Left forelimb (tissue), 1 donor: ENCODE measurements around the gene TEC.
"Not testable (repeated sequence)": the region's sequence is repeated elsewhere in the genome, so short reads cannot be mapped to it uniquely, and the experiment has no call there.

ENCODE experiments used
- DNase-seq: peaks from one replicate; pipeline ENCODE4 v3.0.0-alpha.2; 2018; ENCODE audit warnings: low spot score

The TEC gene

GRCh38 chr4:48195853-48196252 lies 73.8 kb downstream of the TEC start:
- DNase-seq: no peak

- no peak for DNase-seq
These were observed 74.3 kb downstream of the TEC start for GRCh38 chr4:48195374-48195773.

GRCh38 chr4:48194971-48195370 lies 74.7 kb downstream of the TEC start:
- no peak for DNase-seq

GRCh38 chr4:48193921-48194468 lies 75.6 kb downstream of the TEC start:
- no peak for DNase-seq

DNA sequence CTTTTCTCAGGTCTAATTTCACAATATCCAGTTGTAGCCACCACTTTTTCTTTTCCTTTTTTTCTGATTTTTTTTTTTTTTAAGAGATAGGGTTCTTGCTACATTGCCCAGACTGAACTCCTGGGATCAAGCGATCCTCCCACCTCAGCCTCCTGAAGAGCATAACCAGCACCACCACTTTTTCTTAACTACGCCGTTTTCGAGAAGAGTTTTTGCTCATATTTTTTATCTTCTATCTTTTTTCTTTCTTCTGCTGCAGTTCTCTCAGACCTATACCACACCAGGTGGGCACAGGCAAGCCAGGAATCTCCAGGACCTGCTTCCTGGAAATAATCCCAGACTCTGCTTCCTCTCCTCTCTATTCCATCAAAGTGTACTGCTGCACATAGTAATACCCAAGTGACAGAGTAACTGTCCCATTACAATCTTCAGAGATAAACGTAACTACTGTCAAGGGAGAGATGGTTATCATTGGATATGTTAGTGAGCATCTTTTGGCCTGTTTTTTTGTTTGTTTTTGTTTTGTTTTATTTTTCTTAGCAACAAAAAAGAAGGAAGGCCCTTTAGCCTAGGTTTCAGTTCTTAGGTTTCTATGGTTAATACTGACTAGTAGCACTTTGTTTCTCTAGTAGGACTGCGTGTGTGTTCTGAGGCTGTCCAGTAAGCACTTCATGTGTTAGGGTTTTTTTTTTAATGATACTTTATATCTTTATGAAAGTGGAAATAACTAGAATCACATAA lies 76.4 kb downstream of the TEC start:
- no peak for DNase-seq

- no peak for DNase-seq
These were observed 77.9 kb downstream of the TEC start for GRCh38 chr4:48191758-48192157.

- no peak for DNase-seq
These were observed 78.8 kb downstream of the TEC start for GRCh38 chr4:48190839-48191238.

DNA sequence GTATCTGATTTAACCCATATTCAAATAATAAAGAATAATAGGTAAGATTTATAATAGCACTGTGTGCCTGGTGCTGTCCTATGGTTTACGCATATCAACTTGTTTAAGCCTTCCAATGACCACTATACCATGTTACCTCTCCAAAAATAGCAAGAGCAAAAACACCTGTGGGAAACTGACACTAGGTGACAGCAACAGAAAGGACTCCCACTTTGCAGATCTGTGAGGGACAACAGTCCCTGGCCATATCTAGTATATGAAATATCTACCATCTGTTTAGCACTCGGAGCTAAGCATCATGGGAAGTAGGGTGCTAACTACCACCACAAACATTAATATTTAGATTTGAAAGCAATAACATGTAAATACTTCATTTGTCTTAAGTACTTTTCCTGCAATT lies 79.9 kb downstream of the TEC start:
- no peak for DNase-seq

GRCh38 chr4:48188390-48188789 lies 81.2 kb downstream of the TEC start:
- DNase-seq: no peak

GRCh38 chr4:48187813-48188212 lies 81.8 kb downstream of the TEC start:
- no peak for DNase-seq

DNA sequence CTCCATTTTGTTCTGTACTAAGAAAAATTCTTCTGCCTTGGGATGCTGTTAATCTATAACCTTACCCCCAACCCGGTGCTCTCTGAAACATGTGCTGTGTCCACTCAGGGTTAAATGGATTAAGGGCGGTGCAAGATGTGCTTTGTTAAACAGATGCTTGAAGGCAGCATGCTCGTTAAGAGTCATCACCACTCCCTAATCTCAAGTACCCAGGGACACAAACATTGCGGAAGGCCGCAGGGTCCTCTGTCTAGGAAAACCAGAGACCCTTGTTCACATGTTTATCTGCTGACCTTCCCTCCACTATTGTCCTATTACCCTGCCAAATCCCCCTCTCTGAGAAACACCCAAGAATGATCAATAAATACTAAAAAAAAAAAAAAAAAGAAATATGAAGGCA lies 82.6 kb downstream of the TEC start:
- DNase-seq: not testable (repeated sequence)

DNA sequence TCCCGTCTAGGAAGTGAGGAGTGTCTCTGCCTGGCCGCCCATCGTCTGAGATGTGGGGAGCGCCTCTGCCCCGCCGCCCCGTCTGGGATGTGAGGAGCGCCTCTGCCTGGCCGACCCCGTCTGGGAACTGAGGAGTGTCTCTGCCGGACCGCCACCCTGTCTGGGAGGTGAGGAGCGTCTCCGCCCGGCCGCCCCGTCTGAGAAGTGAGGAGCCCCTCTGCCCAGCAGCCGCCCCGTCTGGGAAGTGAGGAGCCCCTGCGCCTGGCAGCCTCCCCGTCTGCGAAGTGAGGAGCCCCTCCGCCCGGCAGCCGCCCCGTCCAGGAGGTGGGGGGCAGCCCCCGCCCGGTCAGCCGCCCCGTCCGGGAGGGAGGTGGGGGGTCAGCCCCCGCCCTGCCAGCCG lies 83.2 kb downstream of the TEC start:
- DNase-seq: not testable (repeated sequence)

DNA sequence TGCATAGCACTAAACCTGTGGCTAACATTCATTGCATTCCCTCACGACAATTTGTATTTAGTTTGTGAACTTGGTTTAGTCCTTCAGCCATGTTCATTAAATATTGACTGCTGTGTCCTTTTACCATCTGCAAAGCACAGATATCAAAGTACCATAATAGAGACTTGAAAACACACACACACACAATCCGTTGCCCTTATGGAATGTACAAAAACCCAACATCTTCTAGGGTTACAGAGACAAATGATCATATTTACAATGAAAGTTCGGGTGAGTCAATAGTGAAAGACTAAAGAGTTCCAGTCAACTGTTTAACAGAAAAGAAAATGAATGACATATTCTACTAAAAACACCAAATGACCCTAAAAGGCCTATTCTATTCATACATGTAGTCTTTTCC lies 84.8 kb downstream of the TEC start:
- DNase-seq: no peak

GRCh38 chr4:48180234-48180633 lies 89.4 kb downstream of the TEC start:
- no peak for DNase-seq

DNA sequence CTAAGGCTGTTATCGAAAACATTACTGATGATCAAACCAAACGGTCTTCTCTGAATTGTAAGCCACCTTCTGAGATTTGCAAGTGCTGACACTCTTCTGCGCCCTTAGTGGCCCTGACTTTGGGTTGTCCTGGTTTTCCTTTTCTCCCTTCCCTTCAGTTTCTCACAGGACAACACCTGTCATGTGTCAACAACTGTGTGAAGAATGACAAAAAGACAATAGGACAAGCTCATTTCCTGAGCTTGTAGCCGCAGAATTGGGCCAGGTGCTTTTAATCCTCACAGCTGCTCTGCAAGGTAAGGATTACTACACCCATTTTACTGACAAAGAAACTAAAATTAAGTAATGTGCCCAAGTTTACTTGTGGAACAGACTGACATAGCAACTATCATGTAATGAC lies 90.7 kb downstream of the TEC start:
- DNase-seq: no peak

GRCh38 chr4:48175806-48176205 lies 93.8 kb downstream of the TEC start:
- DNase-seq: no peak

DNA sequence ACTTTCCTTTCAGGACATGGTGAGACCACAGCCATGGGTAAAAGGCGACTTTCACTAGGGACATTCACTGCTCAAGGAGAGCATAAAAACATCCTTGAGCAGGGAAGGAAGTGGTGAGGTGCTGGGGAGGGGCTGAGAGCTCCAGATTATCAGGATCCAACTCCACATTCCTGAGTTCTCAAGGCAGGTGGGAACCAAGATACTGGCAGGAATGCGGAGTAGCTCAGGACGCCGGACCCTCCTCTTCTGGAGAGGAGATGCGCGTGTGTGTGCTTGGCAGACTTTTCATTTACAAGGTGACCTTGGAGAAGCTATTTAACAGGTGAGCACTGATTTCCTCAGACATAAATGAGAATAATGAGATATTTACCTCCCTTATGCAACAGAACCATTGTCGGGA lies 94.3 kb downstream of the TEC start:
- DNase-seq: no peak

- DNase-seq: no peak
These were observed 96.3 kb downstream of the TEC start for GRCh38 chr4:48173056-48173991.

GRCh38 chr4:48172651-48173050 lies 97.0 kb downstream of the TEC start:
- no peak for DNase-seq

DNA sequence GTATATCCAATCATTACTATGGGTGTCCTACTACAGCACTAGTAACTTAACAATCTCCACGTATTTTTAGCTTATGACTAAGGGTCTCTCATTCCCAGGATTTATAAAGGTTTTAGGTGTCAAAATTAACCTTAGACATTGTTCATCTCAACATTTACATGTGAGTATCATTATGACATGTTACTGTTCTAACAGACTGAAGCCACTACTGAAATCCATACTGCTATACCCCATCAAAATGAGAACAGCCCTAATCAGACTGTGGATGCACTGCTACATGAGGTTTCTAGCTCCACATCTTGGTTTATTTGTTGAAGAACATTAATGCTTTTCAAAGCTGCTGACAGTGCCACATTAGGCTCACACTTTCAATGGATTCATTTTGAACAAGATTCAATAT lies 100.0 kb downstream of the TEC start:
- no peak for DNase-seq

DNA sequence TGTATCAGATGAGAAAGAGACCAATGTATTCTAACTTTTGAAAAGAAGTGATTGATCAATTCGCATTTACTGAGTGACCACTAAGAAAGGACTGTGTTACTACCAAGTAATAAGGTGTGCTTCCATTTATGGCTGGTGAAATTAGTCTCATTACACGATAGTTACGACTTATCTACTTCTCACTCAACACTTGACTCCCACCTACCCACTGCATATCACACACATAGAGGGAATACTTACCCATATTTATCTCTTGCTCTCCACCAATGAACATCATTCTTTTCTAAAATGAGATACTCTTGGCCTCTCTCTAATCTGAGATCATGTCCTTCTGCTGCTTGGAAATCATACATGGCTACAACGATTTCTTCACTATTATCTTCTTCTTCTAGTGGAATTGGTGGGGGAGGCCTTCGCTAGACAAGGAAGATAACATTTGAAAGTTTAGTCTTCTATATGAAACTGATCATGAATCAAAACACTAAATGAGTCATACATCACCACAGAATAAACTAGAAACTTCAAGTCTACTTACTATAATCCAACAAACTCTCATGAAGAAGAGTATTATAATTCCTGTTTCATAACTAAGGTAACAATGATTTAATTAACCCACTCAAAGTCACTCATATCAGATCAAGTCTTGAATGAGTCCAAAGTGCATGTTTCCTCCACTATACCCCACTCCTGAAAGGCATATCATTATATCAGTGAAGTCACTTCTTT lies 101.9 kb downstream of the TEC start:
- no peak for DNase-seq

DNA sequence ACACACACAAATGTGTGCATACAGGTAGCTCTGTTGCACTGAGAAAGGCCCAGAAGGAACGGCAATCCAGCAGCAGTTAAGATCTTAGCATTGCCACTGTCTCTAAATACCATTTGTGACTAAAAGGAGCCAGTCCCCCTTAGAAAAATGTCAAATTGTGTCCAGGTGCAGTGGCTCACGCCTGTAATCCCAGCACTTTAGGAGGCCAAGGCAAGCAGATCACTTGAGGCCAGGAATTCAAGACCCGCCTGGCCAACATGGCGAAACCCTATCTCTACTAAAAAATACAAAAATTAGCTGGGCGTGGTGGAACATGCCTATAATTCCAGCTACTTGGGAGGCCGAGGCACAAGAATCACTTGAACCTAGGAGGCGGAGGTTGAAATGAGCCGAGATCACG lies 105.1 kb downstream of the TEC start:
- DNase-seq: not testable (repeated sequence)
